ENCODE data around the gene ACTL10. TPM values are rescaled to one million over a fixed set of nuclear protein-coding genes. Genes with fewer than 3 reads are reported as not detected.

Gene ACTL10
- polyA plus RNA-seq, 3 donors from 2014 or later: 3.4 to 7.0 (median 3.9) TPM

DNA sequence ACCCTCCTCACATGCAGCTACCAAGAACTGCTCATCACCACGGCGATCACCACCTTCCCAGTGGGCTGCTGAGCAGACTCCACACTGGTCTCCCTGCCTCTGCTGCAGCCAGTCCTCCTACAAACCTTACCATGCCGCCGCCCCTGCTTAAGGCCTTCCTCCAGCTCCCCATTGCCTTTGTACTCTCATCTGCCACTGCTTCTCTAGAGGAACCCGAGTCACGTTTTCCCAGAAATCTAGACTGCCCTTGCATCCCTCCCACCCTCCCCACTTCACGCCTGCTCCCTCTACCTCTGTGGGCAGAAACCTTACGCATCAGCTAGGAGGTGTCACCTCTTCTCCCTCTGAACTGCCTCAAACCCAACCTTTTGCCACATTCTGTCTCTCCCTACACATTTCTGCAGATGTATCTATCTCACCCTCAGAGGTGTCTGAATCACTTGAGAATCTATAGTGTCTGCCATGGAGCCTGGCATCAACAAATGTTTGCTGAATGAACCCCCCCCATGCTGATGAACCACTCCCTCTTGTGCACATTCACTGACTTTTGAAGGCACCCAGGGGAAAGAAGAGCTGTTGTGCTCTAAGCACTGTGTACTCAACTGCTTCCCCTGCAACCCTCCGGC, 15.1 kb downstream of the ACTL10 start:
- Mint-ChIP-seq H3K27ac (no peak overlapping the region), H3K36me3 (no peaks in the 10 kb centered on the region), H3K4me1 (peaks cover 12 to 16% of the 10 kb centered on the region in 2 donors), H3K4me3 (no peak overlapping the region), H3K27me3 (ENCODE audit: low read depth in 3 of 3) (peaks cover 0 to 2% (median 0%) of the 10 kb centered on the region in 3 donors), H3K9me3 (no peaks in the 10 kb centered on the region)
- DNase-seq: no peak

DNA sequence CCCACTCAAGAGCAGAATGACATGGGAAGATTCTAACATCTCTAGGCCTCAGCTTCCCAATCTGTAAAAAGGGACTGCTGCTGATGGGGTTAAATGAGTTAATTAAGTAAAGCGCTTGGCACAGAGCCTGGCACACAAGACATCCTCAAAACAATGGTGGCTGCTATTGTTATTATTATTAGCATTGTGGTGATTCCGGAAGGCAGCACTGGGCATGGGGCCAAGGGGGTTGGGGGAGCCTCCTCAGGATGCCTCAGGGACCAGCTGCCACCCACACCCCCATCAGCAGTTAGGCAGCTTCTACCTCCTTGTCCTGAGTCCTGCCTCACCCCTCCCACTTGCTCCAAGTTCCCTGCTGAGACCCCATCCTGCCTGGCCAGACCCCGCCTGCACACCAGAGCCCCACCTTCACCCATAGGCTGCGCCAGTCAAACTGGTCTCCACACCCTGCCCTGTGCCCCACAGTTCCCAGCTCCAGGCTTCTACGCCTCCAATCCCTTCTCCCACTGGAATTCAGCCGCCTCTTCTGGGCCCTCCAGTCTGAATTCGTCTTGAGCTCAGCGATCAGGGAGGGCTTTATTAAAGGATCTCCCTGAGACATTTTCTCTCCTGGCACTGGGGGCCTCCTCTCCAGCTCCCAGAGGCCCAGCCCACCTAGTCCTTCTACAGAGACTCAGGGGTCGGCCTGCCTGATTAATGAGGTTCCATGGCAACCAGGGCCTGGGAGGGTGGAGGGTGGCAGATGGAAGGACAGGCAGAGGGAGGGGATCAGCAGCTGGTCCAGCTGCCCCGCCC, 18.0 kb downstream of the ACTL10 start:
- peaks cover 20 to 31% of the 10 kb centered on the region in 2 donors for H3K4me1 Mint-ChIP-seq
- H3K27me3 Mint-ChIP-seq (ENCODE audit: low read depth in 3 of 3): peaks cover 0 to 2% (median 0%) of the 10 kb centered on the region in 3 donors
- DNase-seq: no peak
- no peaks in the 10 kb centered on the region for H3K36me3 Mint-ChIP-seq
- H3K27ac Mint-ChIP-seq: no peak overlapping the region
- peak overlapping the region; percentile 27 to 64 (median 39) for H3K4me3 Mint-ChIP-seq
- no peaks in the 10 kb centered on the region for H3K9me3 Mint-ChIP-seq

DNA sequence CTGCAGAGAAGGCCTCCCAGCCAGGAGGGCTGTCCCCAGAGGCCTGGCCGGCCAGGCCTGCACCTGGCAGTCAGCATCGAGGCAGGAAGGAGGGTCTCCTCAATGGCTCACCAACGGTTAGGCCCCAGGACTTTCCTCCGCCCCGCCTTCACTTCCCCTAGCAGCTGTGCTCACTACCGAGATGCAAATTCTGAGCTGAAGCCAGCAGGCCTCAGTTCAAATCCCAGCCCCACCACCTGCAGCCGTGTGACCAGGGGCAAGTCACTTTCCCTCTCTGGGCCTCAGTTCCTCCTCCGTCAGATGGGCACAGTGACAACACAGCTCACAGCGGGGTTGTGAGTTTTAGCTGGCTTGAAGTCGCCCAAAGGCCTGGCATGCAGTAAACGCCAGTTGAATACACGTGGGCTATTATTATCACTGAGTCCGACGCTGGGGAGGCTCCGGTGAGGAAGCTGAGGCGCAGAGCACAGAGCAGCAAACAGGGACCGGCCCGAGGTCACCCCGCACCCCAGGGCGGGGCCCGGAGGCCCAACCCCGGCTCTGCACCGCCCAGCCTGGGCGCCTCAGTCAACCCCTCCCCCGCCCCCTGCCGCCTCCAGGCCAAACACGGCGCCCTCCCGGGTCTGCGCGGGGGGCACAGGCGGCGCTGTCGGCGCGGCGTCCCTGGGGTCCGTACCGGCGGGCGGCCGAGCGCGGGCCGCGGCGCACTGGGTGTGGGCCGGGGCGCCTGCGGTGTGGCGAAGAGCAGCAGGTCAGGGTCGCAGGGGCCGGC, 18.8 kb downstream of the ACTL10 start:
- Mint-ChIP-seq H3K27ac (peak overlapping the region in 1 of 6 donors; percentile 34), H3K9me3 (no peaks in the 10 kb centered on the region), H3K4me1 (peaks cover 26 to 39% of the 10 kb centered on the region in 2 donors), H3K27me3 (ENCODE audit: low read depth in 3 of 3) (peaks cover 0 to 2% (median 0%) of the 10 kb centered on the region in 3 donors), H3K4me3 (peak overlapping the region; percentile 64 to 66 (median 66)), H3K36me3 (no peaks in the 10 kb centered on the region)
- DNase-seq: peak in 2 of 3 donors; percentile 26 to 27

DNA sequence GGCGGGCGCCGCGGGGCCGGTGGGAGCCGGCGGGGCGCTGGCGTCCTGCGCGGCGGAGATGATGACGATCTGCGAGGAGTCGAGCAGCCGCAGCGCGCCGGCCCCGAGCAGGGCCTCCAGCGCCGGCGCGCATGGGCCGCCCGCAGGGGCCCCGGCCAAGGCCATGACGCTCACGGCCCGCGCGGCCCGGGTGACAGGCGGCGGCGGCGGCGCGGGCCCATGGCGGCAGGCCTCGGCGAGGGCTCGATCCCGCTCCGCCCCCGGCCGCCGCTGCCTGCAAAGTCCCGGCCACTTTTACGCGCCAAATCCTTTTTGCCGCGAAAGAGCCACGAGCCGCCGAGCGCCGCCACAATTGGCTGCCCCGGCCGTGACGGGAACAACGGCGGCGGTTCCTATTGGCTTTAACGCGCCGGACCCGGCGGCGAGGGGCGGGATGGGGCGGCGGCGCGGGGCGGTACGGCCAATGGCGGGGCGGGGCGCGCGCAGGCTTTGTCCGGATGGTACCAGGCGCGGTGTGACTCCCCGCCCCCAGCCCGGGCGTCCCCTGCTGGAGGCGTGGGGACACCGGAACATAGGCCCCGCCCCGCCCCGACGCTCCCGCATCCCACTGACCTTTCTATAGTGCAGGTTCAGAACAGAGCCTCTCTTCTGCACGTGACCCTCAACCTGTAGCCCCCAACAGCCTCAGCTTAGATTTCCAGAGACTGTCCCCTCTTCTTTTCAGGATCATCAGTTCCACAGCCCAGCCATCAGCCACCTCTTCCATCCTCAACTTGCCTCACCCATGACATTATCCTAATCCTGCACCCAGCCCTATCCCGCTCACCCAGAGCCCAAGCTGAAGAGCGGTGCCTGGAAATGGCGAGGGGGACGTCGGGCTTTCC, 19.6 kb downstream of the ACTL10 start, which contains the start of gene E2F1:
TSS of gene E2F1 (minus strand) at position 286 of the 884 bp plus-strand sequence. CDS start at position 165, 121 bp downstream.
- peak; percentile 94 to 95 (median 95) for DNase-seq
- Mint-ChIP-seq H3K27me3 (ENCODE audit: low read depth in 3 of 3) (peaks cover 0 to 2% (median 0%) of the 10 kb centered on the region in 3 donors), H3K27ac (peak within 1 kb of the TSS; percentile 76 to 95 (median 88)), H3K36me3 (no peaks in the 10 kb centered on the region), H3K4me3 (peak within 1 kb of the TSS; percentile 79 to 91 (median 86)), H3K4me1 (peaks cover 29 to 39% of the 10 kb centered on the region in 2 donors), H3K9me3 (no peaks in the 10 kb centered on the region)

DNA sequence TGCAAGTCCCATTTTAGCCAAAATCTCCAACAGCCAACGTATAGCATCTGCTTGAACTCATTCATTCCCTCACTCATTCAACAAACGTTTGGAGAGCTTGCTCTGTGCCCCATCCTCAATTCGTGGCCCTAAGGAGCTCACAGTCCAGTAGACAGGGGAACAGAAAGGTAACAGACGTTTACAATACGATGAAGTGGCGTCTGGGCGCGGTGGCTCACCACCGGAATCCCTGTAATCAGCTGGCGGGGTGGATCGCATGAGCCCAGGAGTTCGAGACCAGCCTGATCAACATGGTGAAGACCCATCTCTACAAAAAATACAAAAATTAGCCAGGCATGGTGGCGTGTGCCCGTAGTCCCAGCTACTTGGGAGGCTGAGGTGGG, 20.2 kb downstream of the ACTL10 start:
- Mint-ChIP-seq H3K4me3 (peak overlapping the region; percentile 79 to 91 (median 86)), H3K36me3 (no peaks in the 10 kb centered on the region), H3K27me3 (ENCODE audit: low read depth in 3 of 3) (peaks cover 0 to 2% (median 0%) of the 10 kb centered on the region in 3 donors), H3K27ac (peak overlapping the region; percentile 76 to 95 (median 88)), H3K9me3 (no peaks in the 10 kb centered on the region), H3K4me1 (peaks cover 30 to 35% of the 10 kb centered on the region in 2 donors)
- DNase-seq: no peak

DNA sequence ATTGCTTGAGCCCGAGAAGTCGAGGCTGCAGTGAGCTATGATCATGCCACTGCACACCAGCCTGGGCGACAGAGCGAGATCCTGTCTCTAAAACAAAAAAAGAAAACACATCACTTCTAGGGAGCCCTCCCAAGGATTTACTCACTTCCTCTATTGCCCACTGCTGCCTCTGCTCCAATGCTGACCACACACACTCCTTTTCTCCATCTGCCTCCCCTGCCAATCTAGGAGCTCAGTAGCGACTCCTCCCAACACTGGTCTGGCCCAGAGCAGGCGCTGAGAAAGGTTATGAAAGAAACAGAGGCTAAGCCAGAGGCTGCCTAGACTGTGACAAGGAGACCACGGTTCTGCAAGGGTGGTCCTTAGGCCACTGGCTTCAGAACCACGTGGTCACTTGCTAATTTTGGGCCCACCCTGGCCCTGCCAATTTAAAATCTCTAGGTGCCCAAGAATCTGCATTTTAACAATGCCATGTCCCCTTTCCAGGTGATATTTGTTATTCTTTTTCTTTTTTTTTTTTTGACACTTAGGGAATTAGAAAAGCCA, 20.7 kb downstream of the ACTL10 start:
- H3K36me3 Mint-ChIP-seq: no peaks in the 10 kb centered on the region
- peak overlapping the region in 3 of 5 donors; percentile 79 to 91 (median 90) for H3K4me3 Mint-ChIP-seq
- no peaks in the 10 kb centered on the region for H3K9me3 Mint-ChIP-seq
- DNase-seq: no peak
- H3K27me3 Mint-ChIP-seq (ENCODE audit: low read depth in 3 of 3): peaks cover 0 to 2% (median 0%) of the 10 kb centered on the region in 3 donors
- H3K4me1 Mint-ChIP-seq: peaks cover 30 to 33% of the 10 kb centered on the region in 2 donors
- peak overlapping the region in 4 of 6 donors; percentile 40 to 91 (median 66) for H3K27ac Mint-ChIP-seq

DNA sequence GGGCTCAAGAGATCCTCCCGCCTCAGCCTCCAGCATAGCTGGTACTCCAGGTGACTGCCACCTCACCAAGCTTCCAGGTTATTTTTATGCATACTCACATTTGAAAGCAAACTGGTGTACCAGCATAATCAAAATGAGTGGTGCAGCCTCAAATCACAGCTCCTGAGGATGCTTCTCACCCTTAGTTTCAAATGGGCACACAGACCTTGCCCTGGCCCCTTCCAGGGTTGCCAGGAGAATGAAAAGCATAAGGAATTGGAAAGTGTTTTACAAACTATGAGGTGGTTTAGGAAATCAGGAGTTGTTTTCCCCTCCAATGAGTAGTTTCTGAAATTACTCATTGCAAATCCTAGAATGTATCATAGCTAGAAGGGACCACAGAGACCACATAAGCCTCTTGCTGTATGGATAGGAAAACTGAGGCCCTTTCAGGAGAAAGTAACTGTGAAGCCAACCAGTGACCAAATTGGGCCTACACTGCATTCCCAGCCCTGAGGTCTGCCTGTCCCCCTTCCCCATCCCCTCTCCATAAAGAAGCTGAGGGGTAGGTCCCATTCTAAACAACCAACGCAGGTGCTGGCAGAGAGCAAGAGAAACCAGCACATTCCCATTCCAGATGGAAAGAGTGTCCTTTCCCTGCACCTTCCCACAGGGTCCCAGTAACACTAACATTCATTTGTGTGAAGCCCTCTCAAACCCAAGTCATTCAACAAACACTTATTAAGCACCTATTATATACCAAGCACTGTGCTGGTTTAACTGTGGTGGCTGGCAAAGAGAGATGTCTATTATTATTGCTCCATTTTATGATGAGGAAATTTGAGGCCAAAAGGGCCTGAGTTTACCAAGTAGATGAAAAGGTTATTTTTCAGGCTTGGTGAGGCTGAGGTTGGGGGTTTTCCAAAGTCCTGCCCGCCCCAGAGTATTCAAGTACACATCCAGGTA, 21.5 kb downstream of the ACTL10 start:
- H3K36me3 Mint-ChIP-seq: no peaks in the 10 kb centered on the region
- DNase-seq: no peak
- no peaks in the 10 kb centered on the region for H3K9me3 Mint-ChIP-seq
- peaks cover 30 to 33% of the 10 kb centered on the region in 2 donors for H3K4me1 Mint-ChIP-seq
- H3K27ac Mint-ChIP-seq: peak overlapping the region; percentile 19 to 74 (median 58)
- peaks cover 0 to 2% (median 0%) of the 10 kb centered on the region in 3 donors for H3K27me3 Mint-ChIP-seq (ENCODE audit: low read depth in 3 of 3)
- no peak overlapping the region for H3K4me3 Mint-ChIP-seq

DNA sequence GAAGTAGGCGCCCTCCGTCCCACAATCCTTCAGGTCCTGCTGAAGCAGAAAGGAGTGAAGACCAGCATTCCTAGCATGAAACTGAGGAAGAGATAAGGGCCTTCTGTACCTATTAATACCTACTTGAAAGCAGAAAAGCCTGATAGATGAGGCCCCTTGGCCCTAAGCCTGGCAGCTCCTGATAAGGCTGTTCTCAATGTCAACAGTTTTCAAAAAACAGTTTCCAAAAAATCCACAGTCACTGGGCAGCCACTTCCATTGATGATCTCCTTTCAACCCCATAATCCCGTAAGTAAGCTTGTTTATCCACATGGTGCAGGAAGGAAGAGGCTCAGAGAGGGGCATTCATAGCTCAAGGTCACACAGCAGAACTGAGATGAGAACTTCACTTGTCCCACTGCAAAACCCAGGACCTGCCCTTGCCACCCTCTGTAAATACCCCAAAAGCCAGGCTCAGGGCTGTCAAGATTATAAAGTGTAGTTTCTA, 22.2 kb downstream of the ACTL10 start:
- Mint-ChIP-seq H3K9me3 (no peaks in the 10 kb centered on the region), H3K4me3 (no peak overlapping the region), H3K4me1 (peaks cover 30 to 33% of the 10 kb centered on the region in 2 donors), H3K36me3 (no peaks in the 10 kb centered on the region), H3K27ac (peak overlapping the region; percentile 4 to 74 (median 30)), H3K27me3 (ENCODE audit: low read depth in 3 of 3) (peaks cover 0 to 2% (median 0%) of the 10 kb centered on the region in 3 donors)
- DNase-seq: no peak

DNA sequence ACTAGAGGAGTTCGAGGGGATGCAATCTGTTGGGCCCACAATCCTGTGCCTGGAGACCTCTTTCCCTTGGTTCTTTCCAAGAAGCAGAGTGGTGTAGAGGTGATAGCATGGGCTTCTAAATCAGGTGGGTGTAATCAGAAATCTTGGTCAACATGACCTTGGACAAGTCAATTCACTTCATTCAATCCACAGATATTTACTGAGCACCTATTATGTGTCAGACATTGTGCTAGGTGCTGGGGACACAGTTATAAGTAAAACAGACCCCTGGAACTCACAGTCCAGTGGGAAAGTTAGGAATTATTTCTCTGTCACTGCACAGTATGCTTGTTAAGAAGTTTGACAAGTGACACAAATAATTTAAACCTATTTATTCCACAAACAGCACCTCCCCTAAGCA, 22.8 kb downstream of the ACTL10 start:
- peaks cover 0 to 2% (median 0%) of the 10 kb centered on the region in 3 donors for H3K27me3 Mint-ChIP-seq (ENCODE audit: low read depth in 3 of 3)
- H3K4me3 Mint-ChIP-seq: peak overlapping the region in 2 of 5 donors; percentile 72 to 73
- no peak for DNase-seq
- no peaks in the 10 kb centered on the region for H3K36me3 Mint-ChIP-seq
- H3K4me1 Mint-ChIP-seq: peaks cover 30 to 33% of the 10 kb centered on the region in 2 donors
- peak overlapping the region; percentile 19 to 88 (median 80) for H3K27ac Mint-ChIP-seq
- H3K9me3 Mint-ChIP-seq: no peaks in the 10 kb centered on the region

DNA sequence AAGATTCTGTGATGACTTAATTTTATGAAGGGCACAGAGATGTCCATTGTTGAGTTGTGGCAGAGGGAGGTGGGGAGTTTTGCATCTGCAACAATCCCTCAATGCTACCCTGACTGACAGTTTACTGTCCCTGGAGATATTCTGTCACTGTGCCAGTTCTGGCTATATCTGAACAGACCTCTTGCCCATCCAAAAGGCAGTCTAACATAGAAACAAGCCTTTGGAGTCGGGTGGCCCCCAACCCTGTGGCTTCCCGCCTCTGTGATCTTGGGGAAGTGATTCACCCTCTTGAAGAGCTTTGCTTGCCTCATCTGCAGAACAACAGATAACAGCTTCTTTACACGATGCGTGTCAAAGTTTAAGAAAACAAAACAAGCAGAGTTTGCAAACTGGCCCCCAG, 23.2 kb downstream of the ACTL10 start:
- H3K4me3 Mint-ChIP-seq: peak overlapping the region; percentile 63 to 75 (median 72)
- H3K9me3 Mint-ChIP-seq: no peaks in the 10 kb centered on the region
- H3K27me3 Mint-ChIP-seq (ENCODE audit: low read depth in 3 of 3): peaks cover 0 to 1% (median 0%) of the 10 kb centered on the region in 3 donors
- H3K36me3 Mint-ChIP-seq: no peaks in the 10 kb centered on the region
- H3K27ac Mint-ChIP-seq: peak overlapping the region; percentile 63 to 88 (median 84)
- H3K4me1 Mint-ChIP-seq: peaks cover 29 to 33% of the 10 kb centered on the region in 2 donors
- peak; percentile 42 to 58 (median 55) for DNase-seq

DNA sequence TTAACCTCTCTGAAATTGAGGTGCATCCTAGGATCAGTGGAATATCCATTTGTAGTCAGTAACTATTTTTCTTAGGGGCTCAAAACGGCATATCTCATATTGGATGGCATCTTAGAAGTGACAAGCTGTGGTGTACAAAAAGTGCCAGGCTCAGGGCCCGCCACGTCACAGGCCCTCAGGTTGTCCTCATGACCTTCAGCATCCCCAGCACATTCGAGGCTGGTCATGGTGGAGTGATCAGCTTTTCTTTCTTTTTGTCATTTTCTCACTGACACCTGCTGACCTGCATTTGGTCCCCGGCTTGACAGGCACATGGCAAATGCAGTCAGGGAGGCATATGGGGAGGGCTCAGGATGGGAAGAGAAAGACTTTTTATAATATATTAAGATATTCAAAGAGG, 26.5 kb downstream of the ACTL10 start:
- no peak overlapping the region for H3K27ac Mint-ChIP-seq
- no peak overlapping the region for H3K4me3 Mint-ChIP-seq
- peaks cover 18 to 22% of the 10 kb centered on the region in 2 donors for H3K4me1 Mint-ChIP-seq
- H3K27me3 Mint-ChIP-seq (ENCODE audit: low read depth in 3 of 3): peaks cover 0 to 1% (median 0%) of the 10 kb centered on the region in 3 donors
- H3K36me3 Mint-ChIP-seq: peaks cover 0 to 3% (median 0%) of the 10 kb centered on the region in 3 donors
- no peak for DNase-seq
- no peaks in the 10 kb centered on the region for H3K9me3 Mint-ChIP-seq
